GM21576 (cell line): ENCODE measurements around the gene RPAP3.
"Not testable (repeated sequence)": the region's sequence is repeated elsewhere in the genome, so short reads cannot be mapped to it uniquely, and the experiment has no call there.

Source experiments
- ATAC-seq: cut with Tn5 transposase; IDR thresholded peaks from one replicate; pipeline ENCODE4 v1.9.1; 2021; ENCODE audit warnings: mild to moderate bottlenecking, moderate library complexity; ENCODE audit not compliant: unreplicated experiment

The RPAP3 gene

DNA sequence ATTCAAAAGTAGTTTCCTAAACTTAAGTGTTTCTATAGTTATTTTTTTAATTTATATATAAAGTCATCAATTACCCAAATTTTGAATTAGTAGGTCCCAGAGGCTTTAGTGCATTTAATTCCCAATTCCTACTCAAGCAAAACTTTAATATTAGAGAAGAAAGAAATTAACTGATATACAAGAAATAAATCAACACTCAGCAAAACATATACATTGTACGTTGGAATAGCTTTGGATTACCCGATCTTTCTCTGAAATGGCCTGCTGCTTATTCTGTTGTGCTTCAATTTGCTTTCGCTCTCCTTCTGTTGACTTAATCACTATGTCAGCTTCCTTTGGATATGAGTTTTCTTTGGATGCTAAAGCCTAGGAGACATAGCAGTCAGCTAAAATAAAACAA is 18.2 kb downstream of the RPAP3 start:
- no peak for ATAC-seq

DNA sequence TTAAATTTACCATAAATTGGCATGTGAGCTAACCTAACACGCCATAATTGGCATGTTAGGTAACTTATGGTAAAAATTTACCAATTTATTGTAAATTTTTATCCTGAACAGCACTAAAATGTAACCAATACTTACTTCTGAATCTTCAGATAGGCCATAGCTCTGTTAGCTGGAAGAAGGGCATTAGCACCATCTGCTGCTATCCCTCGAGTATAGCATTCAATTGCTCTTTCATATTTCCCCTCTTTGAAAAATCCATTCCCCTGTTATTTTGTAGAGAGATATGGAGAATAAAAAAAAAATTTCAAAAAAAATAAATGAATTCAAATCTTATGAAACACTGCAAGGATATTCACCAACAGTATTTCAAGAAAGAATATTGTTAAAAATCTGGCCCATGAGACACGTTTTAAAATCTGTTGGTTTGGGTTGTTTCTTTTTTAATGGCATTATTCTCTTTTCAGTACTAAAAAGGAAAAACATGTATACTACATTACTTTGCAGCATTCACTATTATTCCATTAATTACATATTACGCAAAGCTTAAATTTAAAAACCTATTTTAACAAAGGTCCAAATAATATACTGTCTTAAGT is 19.1 kb downstream of the RPAP3 start:
- no peak for ATAC-seq

DNA sequence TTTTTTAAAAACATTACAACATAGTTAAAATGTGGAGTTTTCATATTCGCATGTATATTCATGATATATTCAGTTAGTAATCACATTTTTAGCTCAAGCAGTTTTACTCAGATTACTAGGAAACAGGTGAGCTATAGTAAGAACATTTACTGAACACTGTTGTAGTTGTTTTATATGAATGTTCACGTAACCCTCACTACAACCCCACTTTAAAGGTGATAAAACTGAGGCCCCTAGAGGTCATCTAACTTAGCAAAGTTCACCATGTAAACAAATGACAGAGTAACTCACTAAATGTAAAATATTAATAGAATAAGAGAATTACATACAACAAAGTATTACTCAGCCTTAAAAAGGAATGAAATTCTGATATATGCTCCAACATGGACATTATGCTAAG is 26.0 kb downstream of the RPAP3 start:
- no peak for ATAC-seq

GRCh38 chr12:47672068-47672467 is 33.8 kb downstream of the RPAP3 start:
- ATAC-seq, result no peak

- not testable (repeated sequence) for ATAC-seq
Observed at GRCh38 chr12:47667935-47668334, 37.9 kb downstream of the RPAP3 start.

- ATAC-seq, result no peak
Observed at GRCh38 chr12:47652521-47653234, 53.2 kb downstream of the RPAP3 start.

- ATAC-seq, result peak; percentile 66
Observed at GRCh38 chr12:47651368-47652254, 54.2 kb downstream of the RPAP3 start.

DNA sequence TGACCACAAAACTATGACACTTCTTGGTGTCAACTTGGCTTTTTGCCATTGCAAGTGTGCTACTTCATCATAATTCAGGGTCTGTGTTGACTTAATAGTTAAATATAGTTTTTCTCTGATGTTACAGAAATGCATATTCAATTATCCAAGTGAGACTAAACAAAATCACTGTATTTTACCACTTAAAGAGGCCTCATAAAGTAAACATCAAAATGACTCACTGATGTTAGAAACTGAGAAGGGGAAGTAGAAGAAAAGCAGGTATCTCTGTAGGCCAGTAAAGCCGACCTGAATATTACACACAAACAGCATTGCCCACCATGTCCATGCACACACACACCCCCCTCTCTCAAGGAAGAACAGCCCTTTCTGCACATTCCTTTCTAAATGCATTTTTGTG is 55.4 kb downstream of the RPAP3 start:
- no peak for ATAC-seq

DNA sequence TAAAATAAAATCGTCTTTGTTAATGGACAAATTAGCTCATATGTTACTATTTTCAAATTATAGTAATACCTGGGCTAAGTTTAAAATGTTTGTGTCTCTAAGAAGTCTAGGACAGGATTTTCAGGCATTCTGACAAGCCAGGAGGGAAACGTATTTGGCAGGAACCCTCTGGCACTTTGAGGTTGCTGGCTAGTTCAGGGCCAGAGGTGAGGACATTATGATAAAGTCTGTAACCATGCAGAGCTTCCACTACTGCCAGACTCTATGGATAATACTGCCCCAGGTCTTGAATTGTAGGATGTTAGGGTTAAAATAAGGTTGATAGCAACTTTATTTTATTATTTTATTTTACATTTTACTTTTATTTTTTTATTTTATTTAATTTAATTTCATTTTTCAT is 56.4 kb downstream of the RPAP3 start:
- no peak for ATAC-seq

DNA sequence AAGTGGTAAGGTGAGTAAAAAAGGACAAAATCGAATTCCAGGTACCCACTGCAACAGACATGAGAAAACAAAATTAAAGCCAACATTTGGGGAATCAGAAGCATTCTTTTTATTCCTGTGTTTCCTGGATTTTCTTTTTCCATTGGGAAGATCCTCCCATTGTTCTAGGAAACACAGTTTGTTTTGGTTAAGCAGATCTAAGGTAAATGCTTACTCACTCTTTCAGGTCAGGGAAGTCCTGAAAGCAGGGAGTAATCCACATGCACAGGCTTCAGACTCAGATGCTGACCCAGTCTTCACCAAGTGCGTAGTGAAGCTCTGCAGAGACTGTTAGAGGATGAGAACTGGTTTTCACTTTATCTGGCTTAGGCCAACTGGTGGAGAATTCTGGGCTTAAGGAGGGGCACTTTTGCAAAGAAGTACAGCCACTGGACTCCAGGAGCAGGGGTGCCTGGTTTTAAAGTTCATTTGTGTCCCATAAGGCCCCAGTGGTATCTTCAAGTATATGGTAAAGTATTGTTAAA is 57.7 kb downstream of the RPAP3 start:
- no peak for ATAC-seq

DNA sequence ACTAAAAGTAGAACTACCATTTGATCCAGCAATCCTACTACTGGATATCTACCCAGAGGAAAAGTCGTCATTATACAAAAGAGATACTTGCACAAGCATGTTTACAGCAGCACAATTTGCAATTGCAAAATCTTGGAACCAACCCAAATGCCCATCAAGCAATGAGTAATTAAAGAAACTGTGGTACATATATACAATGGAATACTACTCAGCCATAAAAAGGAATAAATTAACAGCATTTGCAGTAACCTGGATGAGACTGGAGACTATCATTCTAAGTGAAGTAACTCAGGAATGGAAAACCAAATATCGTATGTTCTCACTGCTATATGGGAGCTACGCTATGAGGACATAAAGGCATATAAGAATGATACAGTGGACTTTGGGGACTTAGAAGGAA is 63.5 kb downstream of the RPAP3 start:
- not testable (repeated sequence) for ATAC-seq

DNA sequence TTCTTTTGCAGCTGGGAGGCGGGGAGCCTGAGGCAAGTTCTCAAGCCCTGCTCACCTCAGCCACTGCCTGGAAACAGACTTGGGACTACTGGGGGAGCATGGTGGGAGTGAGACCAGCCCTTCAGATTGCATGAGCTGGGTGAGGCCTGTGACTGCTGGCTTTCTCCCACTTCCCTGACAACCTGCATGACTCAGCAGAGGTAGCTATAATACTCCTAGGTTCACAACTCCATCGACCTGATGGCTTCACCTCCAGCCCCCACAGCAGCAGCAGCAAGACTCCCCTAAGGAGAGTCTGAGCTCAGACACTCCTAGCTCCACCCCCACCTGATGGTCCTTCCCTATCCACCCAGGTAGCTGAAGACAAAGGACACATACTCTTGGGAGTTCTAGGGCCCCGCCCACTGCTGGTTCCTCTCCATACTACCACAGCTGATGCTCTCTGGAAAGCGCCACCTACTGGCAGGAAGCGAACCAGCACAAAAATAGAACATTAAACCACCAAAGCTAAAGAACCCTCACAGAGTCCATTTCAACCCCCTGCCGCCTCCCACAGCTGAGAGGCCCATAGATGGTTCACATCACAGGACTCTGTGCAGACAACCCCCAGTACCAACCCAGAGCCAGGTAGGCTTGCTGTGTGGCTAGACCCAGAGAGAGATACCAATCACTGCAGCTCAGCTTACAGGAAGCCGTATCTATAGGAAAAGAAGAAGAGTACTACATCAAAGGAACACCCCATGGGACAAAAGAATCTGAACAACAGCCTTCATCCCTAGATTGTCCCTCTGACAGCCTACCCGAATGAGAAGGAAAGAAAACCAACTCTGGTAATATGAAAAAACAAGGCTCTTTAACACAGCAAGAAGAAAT is 68.7 kb downstream of the RPAP3 start:
- no peak for ATAC-seq

DNA sequence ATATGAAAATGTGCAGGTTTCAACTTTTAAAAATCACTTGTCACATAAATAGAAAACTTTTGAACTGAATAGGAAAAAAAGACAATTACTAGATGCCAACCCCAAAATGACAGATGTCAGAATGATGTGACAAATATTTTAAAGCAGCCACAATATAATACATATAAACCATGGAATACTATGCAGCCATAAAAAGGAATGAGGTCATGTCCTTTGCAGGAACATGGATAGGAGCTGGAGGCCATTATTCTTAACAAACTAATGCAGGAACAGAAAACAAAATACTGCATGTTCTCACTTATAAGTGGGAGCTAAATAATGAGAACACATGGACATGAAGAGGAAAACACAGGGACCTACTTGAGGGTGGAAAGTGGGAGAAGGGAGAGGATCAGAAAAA is 70.1 kb downstream of the RPAP3 start:
- not testable (repeated sequence) for ATAC-seq

- no peak for ATAC-seq
Observed at GRCh38 chr12:47634127-47634526, 71.7 kb downstream of the RPAP3 start.

- ATAC-seq, result no peak
Observed at GRCh38 chr12:47621960-47622359, 83.9 kb downstream of the RPAP3 start.

- no peak for ATAC-seq
Observed at GRCh38 chr12:47617476-47617875, 88.4 kb downstream of the RPAP3 start.

- ATAC-seq, result no peak
Observed at GRCh38 chr12:47616440-47616839, 89.4 kb downstream of the RPAP3 start.

DNA sequence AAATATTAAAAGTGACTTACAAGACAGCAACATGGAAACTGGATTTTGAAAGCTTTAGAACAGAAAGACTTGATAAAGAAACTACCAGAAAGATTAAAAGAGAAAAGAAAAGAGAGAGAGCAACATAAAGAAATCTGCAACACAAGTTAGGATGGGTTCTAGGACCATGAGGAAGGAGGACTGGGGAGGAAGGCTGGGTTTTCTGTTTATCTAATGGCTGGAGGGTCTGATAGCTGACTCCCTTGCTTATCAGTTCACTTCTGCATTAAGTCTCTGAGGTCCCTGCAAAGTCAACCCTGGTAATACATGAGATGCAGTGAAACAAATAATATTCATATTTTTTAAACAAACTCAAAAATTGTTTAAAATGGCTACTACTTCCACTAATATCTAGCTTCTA is 90.1 kb downstream of the RPAP3 start:
- no peak for ATAC-seq

DNA sequence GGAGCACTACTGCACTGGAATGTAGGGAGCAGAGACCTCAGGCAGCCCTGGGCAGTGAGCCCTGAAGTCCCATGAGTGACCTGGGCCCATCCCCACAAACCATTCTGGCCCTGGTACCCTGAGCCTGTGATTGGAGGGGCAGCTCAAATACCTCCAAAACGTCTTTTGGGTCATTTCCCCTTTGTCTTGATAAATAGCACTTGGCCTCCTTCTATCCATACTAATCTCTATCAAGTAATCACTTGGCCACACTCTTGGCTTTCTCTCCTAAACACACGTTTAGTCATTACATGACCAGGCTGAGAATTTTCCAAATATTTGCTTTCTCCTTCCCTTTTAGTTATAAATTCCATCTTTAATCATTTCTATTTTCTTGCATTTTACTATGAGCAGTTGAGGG is 91.3 kb downstream of the RPAP3 start:
- no peak for ATAC-seq

DNA sequence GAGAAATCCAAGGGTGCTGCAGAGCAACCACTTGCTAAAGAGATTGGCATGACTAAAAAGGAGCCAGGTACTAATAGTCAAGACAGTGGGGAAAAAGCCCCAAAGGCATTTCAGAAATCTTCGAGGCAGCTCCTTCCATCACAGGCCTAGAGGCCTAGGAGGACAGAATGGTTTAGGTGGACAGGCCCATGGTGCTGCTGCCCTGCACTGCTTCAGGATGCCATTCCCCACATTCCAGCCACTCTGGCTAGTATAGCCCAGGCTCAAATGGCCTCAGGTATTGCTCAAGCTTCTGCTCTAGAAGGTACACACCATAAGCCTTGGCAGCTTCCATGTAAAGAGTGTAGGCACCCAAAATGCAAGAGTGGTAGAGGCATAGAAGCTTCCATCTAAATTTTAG is 92.9 kb downstream of the RPAP3 start:
- no peak for ATAC-seq

DNA sequence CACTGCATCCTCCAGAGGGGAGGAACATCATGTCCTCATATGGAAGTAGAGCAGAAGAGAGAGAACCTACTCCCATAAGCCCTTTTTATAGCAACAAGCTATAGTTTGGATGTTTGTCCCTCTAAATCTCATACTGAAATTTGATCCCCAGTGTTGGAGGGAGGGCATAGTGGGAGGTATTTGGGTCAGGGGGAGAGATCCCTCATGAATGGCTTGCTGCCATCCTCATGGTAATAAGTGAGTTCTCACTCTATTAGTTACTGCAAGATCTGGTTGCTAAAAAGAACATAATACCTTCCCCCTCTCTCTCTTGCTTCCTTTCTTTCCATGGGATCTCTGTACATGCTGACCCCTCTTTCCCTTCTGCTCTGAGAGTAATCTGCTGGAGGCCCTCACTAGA is 93.9 kb downstream of the RPAP3 start:
- ATAC-seq, result no peak
